H1 (cell line): Measurements from ENCODE around the gene TASOR2. TPM values are rescaled to one million over a fixed set of nuclear protein-coding genes. Genes with fewer than 3 reads are reported as not detected.

Experiments
- CHD7 ChIP-seq: fragments of 300-600 bp; sonication (generic); IDR thresholded peaks from 2 replicates; pipeline ENCODE4 v1.7.1; 2012; ENCODE audit warnings: low read length, moderate library complexity, mild to moderate bottlenecking, inconsistent platforms; ENCODE audit not compliant: insufficient replicate concordance
- polyA plus RNA-seq, 7 experiments: library from polyadenylated mRNA; depleted of rRNA in 3 of 7; stranded (reverse) in 5 of 7; unstranded in 2 of 7; fragments of >200 nt in 5 of 7; fragments of 200-250 nt in 2 of 7; gene quantifications; 1 replicate in 5 of 7; 2 replicates in 1 of 7; 4 replicates in 1 of 7; pipeline versions ENCODE4 v1.2.1 to v1.2.3, GENCODE V29; 2011 to 2013; ENCODE audit warnings: missing spikeins in 2 of 7, mixed read lengths in 2 of 7
- total RNA-seq: library from RNA; stranded (reverse); fragmentation: NEBNext Ultra II Directional; extraction: Animal tissue kit (Norgen Biotek cat#: 25700); gene quantifications from 2 replicates; pipeline ENCODE4 v1.2.1, GENCODE V29; 2021

TASOR2 gene
- total and polyA plus RNA-seq, 2 of the 8 experiments (the other 6 are each of a cell fraction or from before 2014, with no cell fraction given), result 13.1 to 74.9 TPM

DNA sequence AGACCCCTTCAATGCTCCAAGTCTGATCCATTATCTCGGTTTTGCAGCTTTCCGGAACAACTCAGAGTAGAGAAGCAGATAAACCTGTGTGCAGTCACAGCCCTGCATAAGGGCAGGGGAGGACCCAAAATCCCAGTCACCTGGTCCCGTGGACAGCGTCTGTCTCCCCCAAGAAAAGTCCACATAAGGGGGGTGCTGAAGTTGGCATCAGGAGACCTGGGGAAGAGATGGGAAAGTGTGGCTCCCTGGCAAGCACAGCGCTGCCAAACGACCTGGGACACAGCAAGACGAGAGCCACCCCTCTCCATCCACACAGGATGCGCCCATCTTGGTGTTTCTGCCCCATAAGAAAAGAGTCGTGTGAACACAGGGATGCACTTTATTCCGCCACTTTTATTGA lies 46.1 kb upstream of the TASOR2 start (continued):
- TF ChIP-seq CHD7, result no peak
